ENCODE data around the gene CDH13. TPM values are rescaled to one million over a fixed set of nuclear protein-coding genes. Genes with fewer than 3 reads are reported as not detected.

The CDH13 gene
- total RNA-seq, 1 donor from 2014 or later: not detected

DNA sequence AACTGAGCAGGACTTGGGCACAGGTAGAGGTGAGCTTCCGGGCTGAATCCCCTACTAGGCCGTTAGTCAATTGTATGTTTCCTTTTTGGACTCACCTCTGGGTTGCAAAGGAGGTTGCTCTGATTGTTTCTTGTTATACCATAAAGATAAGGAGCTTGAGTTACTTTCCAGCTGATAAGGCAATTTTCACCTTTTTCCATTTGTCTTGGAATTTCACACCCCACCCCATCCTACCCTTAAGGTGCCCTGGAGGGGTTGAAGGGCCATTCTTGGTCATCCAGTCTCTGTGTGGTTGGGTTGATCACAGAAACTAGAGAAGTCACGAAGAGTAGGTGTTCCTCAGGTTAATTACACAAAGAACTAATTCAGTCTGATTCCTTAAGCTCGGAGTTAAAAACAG is 162.2 kb downstream of the CDH13 start:
- Mint-ChIP-seq H3K27me3 (no peaks in the 10 kb centered on the region), H3K9me3 (no peaks in the 10 kb centered on the region), H3K36me3 (ENCODE audit: low read depth) (no peaks in the 10 kb centered on the region), H3K27ac (no peak overlapping the region), H3K4me3 (no peak overlapping the region), H3K4me1 (peaks cover 8% of the 10 kb centered on the region)
- DNase-seq (no peak), ATAC-seq (ENCODE audit: low read depth) (no peak)
- TF ChIP-seq, protein P1, sequence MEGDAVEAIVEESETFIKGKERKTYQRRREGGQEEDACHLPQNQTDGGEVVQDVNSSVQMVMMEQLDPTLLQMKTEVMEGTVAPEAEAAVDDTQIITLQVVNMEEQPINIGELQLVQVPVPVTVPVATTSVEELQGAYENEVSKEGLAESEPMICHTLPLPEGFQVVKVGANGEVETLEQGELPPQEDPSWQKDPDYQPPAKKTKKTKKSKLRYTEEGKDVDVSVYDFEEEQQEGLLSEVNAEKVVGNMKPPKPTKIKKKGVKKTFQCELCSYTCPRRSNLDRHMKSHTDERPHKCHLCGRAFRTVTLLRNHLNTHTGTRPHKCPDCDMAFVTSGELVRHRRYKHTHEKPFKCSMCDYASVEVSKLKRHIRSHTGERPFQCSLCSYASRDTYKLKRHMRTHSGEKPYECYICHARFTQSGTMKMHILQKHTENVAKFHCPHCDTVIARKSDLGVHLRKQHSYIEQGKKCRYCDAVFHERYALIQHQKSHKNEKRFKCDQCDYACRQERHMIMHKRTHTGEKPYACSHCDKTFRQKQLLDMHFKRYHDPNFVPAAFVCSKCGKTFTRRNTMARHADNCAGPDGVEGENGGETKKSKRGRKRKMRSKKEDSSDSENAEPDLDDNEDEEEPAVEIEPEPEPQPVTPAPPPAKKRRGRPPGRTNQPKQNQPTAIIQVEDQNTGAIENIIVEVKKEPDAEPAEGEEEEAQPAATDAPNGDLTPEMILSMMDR (IDR thresholded peaks at IDR 0.05): no peak
- ChIA-PET POLR2A (no interaction called here), CTCF (no interaction called here)
- intact Hi-C loops (cut with micrococcal nuclease): no loop called here

DNA sequence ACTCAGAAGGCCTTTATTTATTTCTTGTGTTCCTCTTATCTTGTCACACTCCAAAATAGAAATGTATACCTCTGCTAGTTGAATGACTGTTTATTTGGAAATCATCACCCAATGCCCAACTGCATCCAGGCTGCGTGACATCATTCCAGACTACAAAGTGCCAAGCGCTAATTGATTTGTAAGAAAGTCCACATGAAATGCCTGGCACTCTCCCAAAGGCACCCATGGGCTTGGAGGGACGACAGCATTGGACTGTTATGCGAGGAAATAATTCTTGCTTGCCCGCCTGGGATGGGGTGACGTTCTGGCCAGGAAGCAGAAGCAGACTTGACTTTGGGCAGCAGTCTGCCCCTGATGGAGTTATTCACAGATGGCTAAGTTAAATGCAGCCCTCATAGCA is 165.9 kb downstream of the CDH13 start:
- Mint-ChIP-seq H3K36me3 (ENCODE audit: low read depth) (no peaks in the 10 kb centered on the region), H3K4me3 (no peak overlapping the region), H3K9me3 (no peaks in the 10 kb centered on the region), H3K27ac (no peak overlapping the region), H3K27me3 (no peaks in the 10 kb centered on the region), H3K4me1 (no peaks in the 10 kb centered on the region)
- CTCF ChIA-PET: no interaction called here
- TF ChIP-seq, protein P1 (IDR thresholded peaks at IDR 0.05): no peak
- intact Hi-C loops (cut with micrococcal nuclease): no loop called here
- ATAC-seq (ENCODE audit: low read depth) (no peak), DNase-seq (no peak)
- POLR2A ChIA-PET: no interaction called here

DNA sequence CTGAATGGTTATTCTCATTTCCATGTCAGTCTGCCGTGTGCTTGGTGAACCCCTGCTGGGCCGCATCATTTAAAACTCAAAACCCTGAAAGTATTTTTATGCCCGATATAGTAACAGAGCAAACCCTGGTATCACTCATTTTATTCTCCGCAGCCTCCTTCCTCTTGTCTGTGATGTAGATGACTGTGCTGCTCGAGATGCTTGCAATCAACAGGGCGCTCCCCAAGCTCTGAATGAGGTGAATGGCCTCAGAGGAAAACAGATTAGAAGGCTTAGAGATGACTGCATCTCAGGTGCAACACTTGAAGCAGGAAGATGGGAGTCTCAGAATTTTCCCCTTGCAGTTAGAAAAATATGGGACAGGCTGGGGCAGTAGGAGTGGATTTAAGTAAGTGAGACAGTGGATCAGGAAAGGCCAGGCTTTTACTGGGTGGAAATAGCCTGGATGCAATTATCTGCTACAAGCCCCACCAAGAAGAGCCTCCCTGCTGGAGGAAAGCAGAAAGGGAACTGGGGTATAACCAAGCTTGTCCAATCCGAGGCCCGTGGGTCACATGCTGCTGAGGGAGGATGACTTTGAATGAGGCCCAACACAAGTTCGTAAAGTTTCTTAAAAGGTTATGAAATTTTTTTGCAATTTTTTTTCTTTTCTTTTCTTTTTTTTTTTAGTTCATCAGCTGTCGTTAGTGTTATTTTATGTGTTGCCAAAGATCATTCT is 166.9 kb downstream of the CDH13 start:
- H3K27me3 Mint-ChIP-seq: no peaks in the 10 kb centered on the region
- ChIA-PET POLR2A (no interaction called here), CTCF (no interaction called here)
- no peak overlapping the region for H3K4me3 Mint-ChIP-seq
- no peak overlapping the region for H3K27ac Mint-ChIP-seq
- no peaks in the 10 kb centered on the region for H3K4me1 Mint-ChIP-seq
- DNase-seq: no peak
- ATAC-seq (ENCODE audit: low read depth): no peak
- intact Hi-C loops (cut with micrococcal nuclease): no loop called here
- TF ChIP-seq, protein P1 (IDR thresholded peaks at IDR 0.05): no peak
- no peaks in the 10 kb centered on the region for H3K36me3 Mint-ChIP-seq (ENCODE audit: low read depth)
- no peaks in the 10 kb centered on the region for H3K9me3 Mint-ChIP-seq

DNA sequence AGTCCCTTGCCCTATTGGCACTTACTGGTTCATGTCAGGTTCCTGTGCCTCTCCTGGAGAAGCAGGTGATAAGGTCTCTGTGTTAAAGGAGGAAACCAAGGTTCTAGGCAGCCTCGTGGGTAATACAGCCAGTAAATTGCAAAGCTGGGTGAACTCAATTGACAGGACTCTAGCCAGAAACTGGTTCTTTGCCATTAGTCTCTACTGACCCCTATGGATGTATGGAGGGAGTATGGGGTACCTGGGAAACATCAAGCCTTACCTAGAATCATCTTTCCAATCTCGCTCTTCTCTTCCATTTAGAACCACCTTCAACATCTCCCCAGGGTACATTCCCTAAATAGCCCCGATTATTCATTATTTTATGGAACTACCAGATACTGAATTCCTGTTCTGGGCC is 169.3 kb downstream of the CDH13 start:
- Mint-ChIP-seq H3K4me3 (no peak overlapping the region), H3K4me1 (no peaks in the 10 kb centered on the region), H3K36me3 (ENCODE audit: low read depth) (no peaks in the 10 kb centered on the region), H3K9me3 (no peaks in the 10 kb centered on the region), H3K27me3 (no peaks in the 10 kb centered on the region), H3K27ac (no peak overlapping the region)
- CTCF ChIA-PET: no interaction called here
- ATAC-seq (ENCODE audit: low read depth) (no peak), DNase-seq (no peak)
- intact Hi-C loops (cut with micrococcal nuclease): no loop called here
- TF ChIP-seq, protein P1 (IDR thresholded peaks at IDR 0.05): no peak
- POLR2A ChIA-PET: no interaction called here

DNA sequence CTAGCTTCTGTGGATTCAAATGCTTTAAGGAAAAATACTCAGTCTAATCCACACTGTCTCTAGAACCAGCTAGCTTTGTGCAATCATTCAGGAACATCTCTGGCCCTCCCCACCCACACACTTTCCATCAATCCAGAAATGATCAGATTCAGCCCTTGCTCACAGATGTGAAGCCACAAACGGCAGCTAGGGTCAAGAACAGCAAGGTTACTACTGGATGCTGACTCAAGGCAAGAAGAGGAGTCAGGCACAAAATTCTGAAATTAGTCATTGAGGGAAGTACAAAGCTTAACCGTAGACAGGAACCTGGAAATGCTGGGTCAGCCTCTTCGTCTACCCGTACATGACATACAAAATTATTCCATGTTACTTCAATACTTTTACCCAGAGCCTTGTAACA is 174.6 kb downstream of the CDH13 start:
- Mint-ChIP-seq H3K4me3 (no peak overlapping the region), H3K27me3 (peaks cover 2% of the 10 kb centered on the region), H3K36me3 (ENCODE audit: low read depth) (no peaks in the 10 kb centered on the region), H3K4me1 (no peaks in the 10 kb centered on the region), H3K27ac (no peak overlapping the region), H3K9me3 (no peaks in the 10 kb centered on the region)
- DNase-seq (no peak), ATAC-seq (ENCODE audit: low read depth) (no peak)
- intact Hi-C loops (cut with micrococcal nuclease): no loop called here
- TF ChIP-seq, protein P1 (IDR thresholded peaks at IDR 0.05): no peak
- ChIA-PET POLR2A (no interaction called here), CTCF (no interaction called here)

Data from activated B cell treated with CpG ODN at 0.5 μM for 24 hours (primary cell).